Endothelial cell of umbilical vein (primary cell): ENCODE results near the gene GJB3.

Source experiments
- EZH2 ChIP-seq: IDR thresholded peaks from 2 replicates; pipeline ENCODE4 v1.6.1; 2012; ENCODE audit warnings: borderline replicate concordance, low read depth, mild to moderate bottlenecking, moderate library complexity, low read length, inconsistent platforms; ENCODE audit not compliant: severe bottlenecking
- GATA2 ChIP-seq: IDR thresholded peaks from 2 replicates; pipeline ENCODE4 v1.7.0; 2011; ENCODE audit warnings: low read depth, mild to moderate bottlenecking, moderate library complexity, mixed read lengths, low read length; ENCODE audit not compliant: insufficient read length, insufficient read depth
- JUN ChIP-seq: IDR thresholded peaks from 2 replicates; pipeline ENCODE4 v1.6.1; 2011; ENCODE audit warnings: borderline replicate concordance, low read depth; ENCODE audit not compliant: insufficient read length, insufficient read depth
- POLR2A ChIP-seq: IDR thresholded peaks from 2 replicates; pipeline ENCODE4 v1.6.1; 2012; ENCODE audit warnings: low read depth, mild to moderate bottlenecking, control low read depth, low read length
- POLR2AphosphoS5 ChIP-seq: IDR thresholded peaks from 2 replicates; pipeline ENCODE4 v1.6.1; 2012; ENCODE audit warnings: low read depth, mild to moderate bottlenecking, control low read depth, low read length, moderate library complexity; ENCODE audit not compliant: insufficient read depth
- TF ChIP-seq, protein P1 (sequence below), 2 donors: IDR thresholded peaks; 1 replicate in 1 of 2; 2 replicates in 1 of 2; pipeline ENCODE4 v1.5.1; 2011; ENCODE audit warnings: low read length in 2 of 2, mild to moderate bottlenecking in 2 of 2, moderate library complexity in 2 of 2, control low read depth in 1 of 2, inconsistent platforms in 1 of 2, low read depth in 1 of 2; ENCODE audit not compliant: insufficient read depth in 1 of 2; ENCODE audit errors: extremely low read depth in 1 of 2

DNA sequence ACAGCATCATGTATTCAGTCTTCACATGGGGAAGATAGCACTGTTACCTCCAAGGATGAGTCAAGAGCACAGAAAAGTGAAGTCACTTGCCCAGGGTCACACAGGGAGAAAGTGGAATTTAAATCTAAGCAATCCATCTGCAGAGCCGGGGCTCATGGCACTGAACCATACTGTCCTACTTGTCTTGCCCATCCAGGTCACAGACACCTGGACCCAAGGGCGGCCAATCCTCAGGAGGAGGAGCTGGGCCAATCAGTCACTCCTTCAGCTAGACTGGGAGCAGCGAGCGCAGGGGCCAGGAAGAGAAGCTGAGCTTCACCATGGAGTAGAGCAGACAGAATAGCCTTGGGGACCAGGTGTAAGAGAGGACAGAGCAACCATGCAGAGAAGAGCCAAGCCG, 35.3 kb upstream of the GJB3 start:
- TF ChIP-seq, protein P1, sequence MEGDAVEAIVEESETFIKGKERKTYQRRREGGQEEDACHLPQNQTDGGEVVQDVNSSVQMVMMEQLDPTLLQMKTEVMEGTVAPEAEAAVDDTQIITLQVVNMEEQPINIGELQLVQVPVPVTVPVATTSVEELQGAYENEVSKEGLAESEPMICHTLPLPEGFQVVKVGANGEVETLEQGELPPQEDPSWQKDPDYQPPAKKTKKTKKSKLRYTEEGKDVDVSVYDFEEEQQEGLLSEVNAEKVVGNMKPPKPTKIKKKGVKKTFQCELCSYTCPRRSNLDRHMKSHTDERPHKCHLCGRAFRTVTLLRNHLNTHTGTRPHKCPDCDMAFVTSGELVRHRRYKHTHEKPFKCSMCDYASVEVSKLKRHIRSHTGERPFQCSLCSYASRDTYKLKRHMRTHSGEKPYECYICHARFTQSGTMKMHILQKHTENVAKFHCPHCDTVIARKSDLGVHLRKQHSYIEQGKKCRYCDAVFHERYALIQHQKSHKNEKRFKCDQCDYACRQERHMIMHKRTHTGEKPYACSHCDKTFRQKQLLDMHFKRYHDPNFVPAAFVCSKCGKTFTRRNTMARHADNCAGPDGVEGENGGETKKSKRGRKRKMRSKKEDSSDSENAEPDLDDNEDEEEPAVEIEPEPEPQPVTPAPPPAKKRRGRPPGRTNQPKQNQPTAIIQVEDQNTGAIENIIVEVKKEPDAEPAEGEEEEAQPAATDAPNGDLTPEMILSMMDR (IDR thresholded peaks at IDR 0.05; ENCODE audit: extremely low read depth in 1 of 2, insufficient read depth in 1 of 2, low read depth in 1 of 2, low read length in 2 of 2) = no peak
- TF ChIP-seq POLR2A = no peak
- no peak for TF ChIP-seq JUN
- TF ChIP-seq EZH2 = no peak
- no peak for TF ChIP-seq GATA2
- TF ChIP-seq POLR2AphosphoS5 = no peak
